GM18502 (cell line): ENCODE data around the gene RNF223.

Experiments
- ATAC-seq: cut with Tn5 transposase; IDR thresholded peaks from one replicate; pipeline ENCODE4 v1.9.1; 2021; ENCODE audit warnings: mild to moderate bottlenecking; ENCODE audit not compliant: unreplicated experiment, poor library complexity

The RNF223 gene

DNA sequence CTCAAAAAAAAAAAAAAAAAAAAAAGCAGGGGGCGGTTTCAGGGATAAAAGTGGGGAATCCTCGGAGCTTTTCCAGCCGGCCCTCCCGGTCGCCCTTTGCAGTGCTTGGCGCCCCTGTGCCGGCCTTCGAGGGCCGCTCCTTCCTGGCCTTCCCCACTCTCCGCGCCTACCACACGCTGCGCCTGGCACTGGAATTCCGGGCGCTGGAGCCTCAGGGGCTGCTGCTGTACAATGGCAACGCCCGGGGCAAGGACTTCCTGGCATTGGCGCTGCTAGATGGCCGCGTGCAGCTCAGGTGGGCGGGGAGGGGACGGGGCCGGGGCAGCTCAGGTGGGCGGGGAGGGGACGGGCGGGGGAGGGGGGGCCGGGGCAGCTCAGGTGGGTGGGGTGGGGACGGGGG is 25.3 kb downstream of the RNF223 start:
- ATAC-seq: no peak

GRCh38 chr1:1047963-1048362 is 26.1 kb downstream of the RNF223 start:
- ATAC-seq: no peak

- no peak for ATAC-seq
These were observed 26.7 kb downstream of the RNF223 start for GRCh38 chr1:1047407-1047806.

DNA sequence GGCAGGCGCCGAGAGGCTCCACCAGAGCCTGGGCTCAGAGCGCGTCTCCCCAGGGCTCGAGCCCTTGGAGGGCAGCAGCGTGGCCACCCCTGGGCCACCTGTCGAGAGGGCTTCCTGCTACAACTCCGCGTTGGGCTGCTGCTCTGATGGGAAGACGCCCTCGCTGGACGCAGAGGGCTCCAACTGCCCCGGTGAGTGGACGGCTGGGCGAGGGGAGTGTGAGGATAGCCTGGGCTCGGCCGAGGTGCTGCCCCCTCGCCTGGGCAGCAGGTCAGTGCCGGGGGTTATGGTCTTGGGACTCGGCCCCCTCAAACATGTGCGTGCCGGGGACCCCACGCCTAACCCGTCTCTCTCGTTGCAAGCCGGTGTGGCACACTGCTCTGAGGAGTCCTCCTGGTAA is 27.3 kb downstream of the RNF223 start:
- ATAC-seq: no peak

DNA sequence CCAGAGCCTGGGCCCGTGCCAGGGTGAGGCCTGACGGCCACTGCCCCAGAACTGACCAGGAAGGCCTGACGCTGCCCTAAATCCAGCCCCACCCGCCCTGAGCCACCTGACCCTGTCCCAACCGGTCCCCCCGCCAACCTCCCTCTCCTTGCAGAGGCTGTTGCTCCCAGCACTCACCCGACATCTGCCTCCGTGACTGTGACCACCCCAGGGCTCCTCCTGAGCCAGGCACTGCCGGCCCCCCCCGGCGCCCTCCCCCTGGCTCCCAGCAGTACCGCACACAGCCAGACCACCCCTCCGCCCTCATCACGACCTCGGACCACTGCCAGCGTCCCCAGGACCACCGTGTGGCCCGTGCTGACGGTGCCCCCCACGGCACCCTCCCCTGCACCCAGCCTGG is 27.9 kb downstream of the RNF223 start:
- ATAC-seq: no peak

GRCh38 chr1:1045129-1045528 is 29.0 kb downstream of the RNF223 start:
- no peak for ATAC-seq

- no peak for ATAC-seq
These were observed 29.5 kb downstream of the RNF223 start for GRCh38 chr1:1044455-1045078.

DNA sequence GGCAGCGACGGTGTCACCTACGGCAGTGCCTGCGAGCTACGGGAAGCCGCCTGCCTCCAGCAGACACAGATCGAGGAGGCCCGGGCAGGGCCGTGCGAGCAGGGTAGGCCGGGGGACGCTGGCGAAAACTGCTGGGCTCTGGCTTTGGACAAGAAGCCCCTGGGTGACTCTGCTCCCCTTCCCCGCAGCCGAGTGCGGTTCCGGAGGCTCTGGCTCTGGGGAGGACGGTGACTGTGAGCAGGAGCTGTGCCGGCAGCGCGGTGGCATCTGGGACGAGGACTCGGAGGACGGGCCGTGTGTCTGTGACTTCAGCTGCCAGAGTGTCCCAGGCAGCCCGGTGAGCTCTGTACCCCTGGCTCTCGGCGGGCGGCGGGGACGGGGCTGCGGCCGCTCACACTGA is 30.2 kb downstream of the RNF223 start:
- no peak for ATAC-seq

DNA sequence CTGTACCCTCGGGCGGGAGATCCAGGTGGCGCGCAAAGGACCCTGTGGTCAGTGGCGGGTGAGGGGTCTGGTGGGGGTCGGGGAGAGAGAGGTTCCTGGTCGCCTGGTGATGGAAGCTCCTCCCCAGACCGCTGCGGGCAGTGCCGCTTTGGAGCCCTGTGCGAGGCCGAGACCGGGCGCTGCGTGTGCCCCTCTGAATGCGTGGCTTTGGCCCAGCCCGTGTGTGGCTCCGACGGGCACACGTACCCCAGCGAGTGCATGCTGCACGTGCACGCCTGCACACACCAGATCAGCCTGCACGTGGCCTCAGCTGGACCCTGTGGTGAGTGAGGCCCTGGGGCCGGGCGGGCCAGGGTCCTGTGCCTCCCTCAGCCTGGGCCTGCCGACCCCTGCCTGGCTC is 30.7 kb downstream of the RNF223 start:
- ATAC-seq: no peak

GRCh38 chr1:1042835-1043234 is 31.3 kb downstream of the RNF223 start:
- ATAC-seq: no peak

GRCh38 chr1:1041873-1042272 is 32.2 kb downstream of the RNF223 start:
- ATAC-seq: no peak

DNA sequence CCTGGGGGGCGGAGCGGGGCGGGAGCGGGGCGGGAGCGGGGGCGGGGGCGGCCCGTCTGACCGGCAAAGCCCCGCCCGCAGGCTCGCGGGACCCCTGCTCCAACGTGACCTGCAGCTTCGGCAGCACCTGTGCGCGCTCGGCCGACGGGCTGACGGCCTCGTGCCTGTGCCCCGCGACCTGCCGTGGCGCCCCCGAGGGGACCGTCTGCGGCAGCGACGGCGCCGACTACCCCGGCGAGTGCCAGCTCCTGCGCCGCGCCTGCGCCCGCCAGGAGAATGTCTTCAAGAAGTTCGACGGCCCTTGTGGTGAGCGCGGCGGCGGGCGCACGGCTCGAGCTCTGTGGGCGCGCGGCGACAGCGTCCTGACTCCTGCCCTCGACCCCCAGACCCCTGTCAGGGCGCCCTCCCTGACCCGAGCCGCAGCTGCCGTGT is 33.0 kb downstream of the RNF223 start:
- no peak for ATAC-seq

DNA sequence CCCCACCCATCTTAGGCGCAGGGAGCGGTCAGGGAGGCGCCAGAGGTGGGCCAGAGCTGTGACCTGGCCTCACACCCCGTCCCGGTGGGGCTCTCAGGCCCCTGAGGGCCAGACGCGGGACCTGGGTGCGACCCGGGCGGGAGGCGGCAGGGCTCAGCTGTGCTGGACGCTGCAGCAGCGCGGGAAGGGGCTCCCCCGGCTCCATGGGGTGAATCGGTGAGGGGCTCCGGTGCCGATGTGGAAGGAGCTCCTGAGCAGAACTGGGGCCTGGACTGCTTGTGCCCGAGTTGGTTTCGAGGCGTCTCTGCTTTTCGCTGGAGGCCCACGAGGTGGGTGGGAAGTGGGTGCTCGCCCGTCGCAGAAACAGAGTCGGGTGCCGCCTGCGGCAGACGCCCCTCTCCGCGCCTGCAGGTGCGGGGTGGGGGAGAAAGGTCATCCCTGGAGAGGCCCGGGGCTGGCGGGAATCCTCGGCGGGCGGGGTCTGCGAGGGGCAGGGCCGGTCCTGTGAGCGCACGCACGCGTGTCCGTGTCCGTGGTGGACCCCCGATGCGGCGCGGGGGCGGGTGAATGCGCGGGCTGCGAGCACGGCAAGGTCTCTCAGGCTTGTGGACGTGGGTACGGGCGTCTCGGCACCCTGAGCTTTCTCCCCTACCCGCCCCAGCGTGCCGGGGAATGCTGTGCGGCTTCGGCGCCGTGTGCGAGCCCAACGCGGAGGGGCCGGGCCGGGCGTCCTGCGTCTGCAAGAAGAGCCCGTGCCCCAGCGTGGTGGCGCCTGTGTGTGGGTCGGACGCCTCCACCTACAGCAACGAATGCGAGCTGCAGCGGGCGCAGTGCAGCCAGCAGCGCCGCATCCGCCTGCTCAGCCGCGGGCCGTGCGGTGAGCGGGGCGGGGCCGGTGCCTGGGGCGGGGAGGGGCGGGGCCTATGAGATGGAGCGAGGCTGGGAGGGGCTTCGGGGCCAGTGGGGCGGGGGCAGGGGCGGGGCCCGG is 33.8 kb downstream of the RNF223 start:
- ATAC-seq: no peak

DNA sequence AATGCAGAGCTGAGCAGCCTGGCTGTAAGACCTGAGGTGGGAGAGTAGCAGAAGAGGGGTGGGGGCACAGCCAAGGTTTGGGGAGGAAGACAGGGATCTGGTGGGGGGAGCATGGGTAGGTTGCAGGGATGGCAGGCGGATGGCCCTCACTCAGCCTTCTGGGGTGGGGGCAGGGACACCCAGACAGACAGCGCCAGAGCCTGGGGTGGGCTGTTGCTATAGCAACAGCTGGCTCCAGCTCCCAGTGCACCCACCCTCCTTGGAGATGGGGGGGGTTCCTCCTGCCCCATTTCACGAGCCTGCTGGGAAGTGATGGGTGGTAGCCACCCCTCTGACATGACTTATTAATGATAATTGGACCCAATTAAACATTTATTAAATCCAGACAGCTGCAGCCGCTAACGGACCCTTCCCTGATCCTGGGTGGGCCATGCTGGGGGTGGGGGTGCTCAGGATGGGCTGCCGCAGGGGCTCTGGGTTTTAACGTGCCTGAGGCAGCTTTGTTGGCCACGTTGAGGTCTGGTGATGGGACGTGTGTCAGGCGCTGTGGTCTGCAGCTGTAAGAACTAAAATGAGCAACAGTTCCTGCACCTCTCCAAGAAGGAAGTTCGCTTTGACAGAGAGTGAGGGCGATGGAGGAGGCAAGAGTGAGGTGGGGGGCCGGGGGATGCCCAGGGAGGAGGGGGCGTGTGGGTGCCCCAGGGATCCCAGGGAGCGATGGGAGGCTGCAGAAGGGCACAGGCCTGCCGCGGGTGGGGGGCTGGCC is 34.8 kb downstream of the RNF223 start:
- no peak for ATAC-seq

DNA sequence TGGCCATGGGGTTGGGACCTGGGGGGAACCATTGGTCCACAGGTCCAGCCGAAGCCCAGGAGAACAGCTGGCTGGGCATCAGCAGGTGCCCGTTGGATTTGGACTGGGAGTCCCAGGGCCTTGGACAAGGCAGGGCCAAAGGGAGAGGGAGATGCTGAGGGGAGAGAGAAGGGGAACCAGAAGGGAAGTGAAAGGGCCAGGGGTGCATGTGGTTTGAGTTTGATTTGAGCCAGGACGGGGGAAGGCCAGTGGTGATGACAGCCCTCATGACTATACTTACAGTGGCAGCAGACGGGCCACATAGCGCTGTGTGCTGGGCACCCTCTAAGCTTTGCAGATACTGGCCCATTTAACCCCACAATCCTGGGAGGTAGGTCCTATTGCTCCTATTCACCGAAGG is 35.4 kb downstream of the RNF223 start:
- ATAC-seq: peak; percentile 32

- ATAC-seq: no peak
These were observed 36.5 kb downstream of the RNF223 start for GRCh38 chr1:1037366-1038327.

DNA sequence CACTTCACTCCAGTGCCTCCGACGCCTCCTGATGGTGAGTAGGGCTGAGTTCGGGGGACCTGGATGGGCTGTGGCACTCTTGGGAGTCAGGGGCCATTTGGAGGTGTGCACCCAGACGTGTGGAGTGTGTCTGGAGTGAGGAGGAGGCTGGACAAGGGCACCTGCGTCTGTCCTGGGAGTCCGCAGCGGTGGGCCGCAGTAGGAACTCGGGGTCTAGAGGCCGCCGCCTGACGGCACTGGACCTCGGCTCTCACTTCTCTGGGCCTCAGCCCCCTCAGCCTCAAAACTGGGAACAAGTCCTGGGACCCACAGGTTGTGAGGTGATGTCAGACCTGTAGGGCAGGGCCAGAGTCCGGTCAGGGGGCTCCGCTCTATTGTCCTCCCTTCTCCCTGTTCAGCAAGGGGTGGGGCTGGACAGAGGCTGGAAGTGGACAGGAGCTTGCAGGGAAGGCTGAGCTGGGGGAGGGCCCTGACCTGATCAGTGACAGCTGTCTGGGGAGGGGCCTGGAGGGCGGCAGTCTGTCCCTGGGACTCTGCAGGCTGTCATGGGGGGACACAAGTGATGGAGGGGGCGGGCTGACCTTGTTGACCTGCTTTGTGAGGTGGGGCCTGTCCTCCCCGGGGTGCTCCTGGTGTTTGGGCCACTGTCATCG is 38.7 kb downstream of the RNF223 start:
- no peak for ATAC-seq

- no peak for ATAC-seq
These were observed 39.7 kb downstream of the RNF223 start for GRCh38 chr1:1034439-1034781.

GRCh38 chr1:1033731-1034438 is 40.2 kb downstream of the RNF223 start:
- ATAC-seq: no peak
